GM10847 (cell line): Measurements from ENCODE around the gene NTRK2.

Experiments used
- POLR2A ChIP-seq: IDR thresholded peaks from 2 replicates; pipeline ENCODE4 v1.6.1; 2011; ENCODE audit not compliant: insufficient read length; ENCODE audit errors: extremely low read depth

NTRK2 gene

GRCh38 chr9:84807870-84808390, 138.4 kb downstream of the NTRK2 start:
- no peak for TF ChIP-seq POLR2A

DNA sequence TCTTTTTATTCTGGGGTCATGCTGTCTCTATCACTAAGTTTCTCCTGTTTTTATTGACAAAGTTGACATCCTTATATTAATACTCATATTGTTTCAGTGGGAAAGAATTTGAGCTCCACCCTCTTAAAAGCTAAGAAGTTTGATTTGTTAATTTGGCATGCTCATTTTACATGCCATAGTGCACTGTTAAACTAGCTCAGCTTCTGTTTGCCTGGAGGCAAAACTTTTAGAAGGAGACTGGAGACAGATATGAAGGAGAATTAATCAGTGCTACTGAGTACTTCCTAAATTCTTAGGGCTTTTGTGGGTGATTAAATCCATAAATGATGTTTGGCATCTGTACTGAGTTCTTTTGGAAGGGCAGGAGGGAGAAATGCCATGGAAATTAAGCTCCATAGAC, 138.9 kb downstream of the NTRK2 start:
- TF ChIP-seq POLR2A, result no peak

- TF ChIP-seq POLR2A, result no peak
Observed at GRCh38 chr9:84811072-84811750, 141.7 kb downstream of the NTRK2 start.

DNA sequence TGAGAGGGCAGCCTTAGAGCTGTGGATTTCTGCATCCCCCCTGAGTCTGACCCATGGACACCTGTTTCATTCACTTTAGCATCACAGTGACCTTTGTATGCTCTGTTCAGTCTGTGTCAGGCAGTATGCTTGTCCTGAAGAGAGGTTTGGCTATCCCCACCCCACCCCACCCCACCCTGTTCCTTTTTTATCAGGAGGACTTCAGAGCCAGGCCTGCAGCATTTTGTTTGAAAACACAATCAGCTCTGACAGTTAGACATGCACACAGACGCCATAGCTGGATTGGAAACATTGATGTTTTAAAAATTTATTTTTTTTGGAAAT, 142.2 kb downstream of the NTRK2 start:
- TF ChIP-seq POLR2A, result no peak

DNA sequence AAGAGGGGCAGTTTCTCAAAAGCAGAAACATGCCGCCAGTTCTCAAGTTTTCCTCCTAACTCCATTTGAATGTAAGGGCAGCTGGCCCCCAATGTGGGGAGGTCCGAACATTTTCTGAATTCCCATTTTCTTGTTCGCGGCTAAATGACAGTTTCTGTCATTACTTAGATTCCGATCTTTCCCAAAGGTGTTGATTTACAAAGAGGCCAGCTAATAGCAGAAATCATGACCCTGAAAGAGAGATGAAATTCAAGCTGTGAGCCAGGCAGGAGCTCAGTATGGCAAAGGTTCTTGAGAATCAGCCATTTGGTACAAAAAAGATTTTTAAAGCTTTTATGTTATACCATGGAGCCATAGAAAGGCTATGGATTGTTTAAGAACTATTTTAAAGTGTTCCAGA, 142.8 kb downstream of the NTRK2 start:
- TF ChIP-seq POLR2A, result no peak

GRCh38 chr9:84812847-84813246, 143.3 kb downstream of the NTRK2 start:
- TF ChIP-seq POLR2A, result no peak

GRCh38 chr9:84815554-84815953, 146.0 kb downstream of the NTRK2 start:
- no peak for TF ChIP-seq POLR2A

DNA sequence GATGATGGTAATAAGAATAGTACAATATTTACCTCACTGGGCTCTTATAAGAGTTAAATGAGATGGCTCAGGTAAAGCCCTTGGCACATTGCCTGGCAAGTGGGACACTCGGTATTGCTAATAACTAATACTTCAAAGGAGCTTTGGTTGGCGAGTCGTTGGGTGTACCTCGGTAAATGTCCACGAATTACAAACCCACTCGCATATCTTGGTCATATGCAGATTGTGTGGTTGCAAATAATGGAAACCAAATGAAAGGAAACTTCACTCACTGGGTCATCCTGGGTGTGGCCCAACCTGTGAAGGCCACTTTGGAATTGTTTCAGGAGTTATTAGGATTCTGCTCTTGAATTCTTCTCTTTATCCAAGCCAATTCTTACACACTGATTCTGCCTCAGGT, 147.5 kb downstream of the NTRK2 start:
- TF ChIP-seq POLR2A, result no peak

DNA sequence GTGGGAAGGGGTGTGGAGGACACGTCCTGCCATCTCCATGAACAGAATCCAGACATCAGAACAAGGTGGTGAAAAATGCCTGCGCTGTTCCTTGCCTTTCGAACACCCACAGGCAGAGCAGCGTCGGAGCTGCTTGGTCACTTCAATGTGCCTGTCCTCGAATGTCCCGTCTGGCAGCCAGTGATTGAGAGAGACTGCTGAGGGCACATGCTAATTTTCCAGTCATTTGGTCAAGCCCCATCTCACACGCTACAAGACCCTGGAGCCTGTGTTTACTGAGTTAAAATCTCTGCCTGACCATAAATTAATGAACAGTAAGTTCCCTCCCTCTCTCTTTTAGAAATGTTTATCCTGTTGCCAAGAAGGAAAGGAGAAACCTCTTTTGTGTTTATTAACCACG, 149.3 kb downstream of the NTRK2 start:
- no peak for TF ChIP-seq POLR2A

DNA sequence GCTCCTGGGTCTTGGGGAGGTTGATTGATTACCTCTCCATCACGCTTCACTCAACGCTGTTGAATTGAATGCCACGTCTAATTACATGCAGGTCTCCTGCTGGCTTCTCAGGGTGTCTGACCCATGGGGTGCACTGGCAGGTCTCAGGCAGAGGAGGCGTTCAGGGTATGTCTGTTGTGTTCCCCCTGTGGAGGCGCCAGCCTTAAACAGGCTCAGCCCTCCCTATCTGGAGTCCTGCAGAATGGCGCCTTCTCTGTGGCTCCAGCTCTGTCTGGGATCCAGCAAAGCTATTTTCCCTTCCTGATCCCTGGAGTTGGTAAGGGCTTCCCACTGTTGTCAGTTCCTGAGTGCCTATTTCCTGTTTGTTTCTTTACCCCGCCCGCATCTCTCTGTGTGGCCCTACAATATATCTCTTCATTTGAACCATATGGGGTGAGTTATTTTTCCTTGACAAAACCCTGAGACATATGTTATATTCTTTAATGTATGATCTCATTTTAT, 150.0 kb downstream of the NTRK2 start:
- TF ChIP-seq POLR2A, result no peak

DNA sequence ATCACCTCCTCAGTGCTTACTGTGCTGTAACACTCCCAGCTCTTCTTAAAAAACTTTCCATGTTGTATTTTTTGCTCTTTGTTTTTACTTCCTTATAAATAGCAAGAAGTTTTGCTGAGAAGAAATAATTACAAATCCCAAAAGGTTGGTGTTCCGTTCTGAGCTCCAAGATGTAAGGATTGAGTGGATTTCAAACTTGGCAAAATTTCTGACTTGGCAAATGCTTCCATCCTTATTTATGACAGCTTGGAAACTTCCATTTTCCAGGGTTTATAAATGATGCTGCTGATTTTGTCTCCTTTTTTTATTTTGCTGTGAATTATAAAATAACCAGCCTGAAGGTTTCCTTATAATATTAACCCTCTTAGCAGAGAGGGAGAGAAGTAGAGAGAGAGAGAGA, 151.9 kb downstream of the NTRK2 start:
- TF ChIP-seq POLR2A, result no peak

GRCh38 chr9:84822589-84823233, 153.2 kb downstream of the NTRK2 start:
- TF ChIP-seq POLR2A, result no peak

GRCh38 chr9:84823421-84824271, 154.1 kb downstream of the NTRK2 start:
- TF ChIP-seq POLR2A, result no peak

DNA sequence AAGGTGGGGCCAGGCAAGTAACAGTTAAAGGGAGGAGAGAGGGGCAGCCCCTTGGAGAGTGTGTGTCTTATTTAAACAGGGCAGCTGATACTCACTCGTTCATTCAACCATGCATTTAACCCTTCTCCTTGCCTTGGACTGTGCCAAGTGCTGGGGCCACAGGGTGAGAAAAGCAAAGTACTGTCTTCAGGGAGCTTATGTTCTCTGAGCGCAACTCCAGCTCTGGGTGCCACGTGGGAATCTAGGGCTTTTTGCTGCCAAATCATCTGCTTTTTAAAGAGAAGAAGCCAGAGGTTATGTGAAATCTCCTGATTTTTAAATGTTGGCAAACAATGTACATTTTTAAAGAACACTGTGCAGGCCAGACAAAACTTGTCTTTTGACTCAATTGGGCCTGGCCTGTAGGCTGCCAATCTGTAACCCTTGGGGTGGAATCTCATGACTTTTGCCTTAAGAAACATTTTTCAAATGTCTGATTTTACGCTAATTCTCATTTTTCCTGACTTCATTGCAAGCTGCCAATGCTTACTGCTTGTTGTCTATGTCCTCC, 157.8 kb downstream of the NTRK2 start:
- TF ChIP-seq POLR2A, result no peak

- TF ChIP-seq POLR2A, result no peak
Observed at GRCh38 chr9:84828046-84828445, 158.5 kb downstream of the NTRK2 start.
